Measurements from ENCODE around the gene CEMIP. TPM values are rescaled to one million over a fixed set of nuclear protein-coding genes. Genes with fewer than 3 reads are reported as not detected.

The CEMIP gene
- polyA plus RNA-seq, 1 donor (not counting 4 experiments of a cell fraction or from before 2014, with no cell fraction given) = 2.3 TPM

GRCh38 chr15:80929689-80930088 lies 150.5 kb downstream of the CEMIP start:
- H2AFZ ChIP-seq (ENCODE audit: control insufficient read depth, low read length) = no peak overlapping the region
- H3K4me3 ChIP-seq (ENCODE audit: control insufficient read depth in 2 of 3, extremely low read depth in 1 of 3, insufficient read depth in 2 of 3, low read depth in 1 of 3, low read length in 3 of 3) = no peak overlapping the region
- H3K27me3 ChIP-seq (ENCODE audit: control insufficient read depth, extremely low read depth, insufficient read depth, low read length) = no peaks in the 10 kb centered on the region
- H3K27ac ChIP-seq (ENCODE audit: control insufficient read depth, insufficient read depth, low read length) = no peak overlapping the region
- H3K4me2 ChIP-seq (ENCODE audit: control insufficient read depth, extremely low read depth, insufficient read depth, low read depth, low read length) = no peak overlapping the region
- H3K36me3 ChIP-seq (ENCODE audit: control insufficient read depth in 2 of 2, extremely low read depth in 1 of 2, insufficient read depth in 2 of 2, low read length in 2 of 2) = no peaks in the 10 kb centered on the region
- H3K9me1 ChIP-seq (ENCODE audit: control insufficient read depth, extremely low read depth, insufficient read depth, low read length) = no peaks in the 10 kb centered on the region
- TF ChIP-seq EZH2 (IDR thresholded peaks at IDR 0.05; ENCODE audit: low read length) (no peak), CTCF (optimal IDR thresholded peaks at IDR 0.05 in 1 of 3, IDR thresholded peaks at IDR 0.05 in 1 of 3, conservative IDR thresholded peaks at IDR 0.05 in 1 of 3; ENCODE audit: extremely low read depth in 1 of 3, insufficient read depth in 2 of 3, low read length in 3 of 3) (no peak)
- peaks cover 3% of the 10 kb centered on the region for H3K4me1 ChIP-seq (ENCODE audit: control insufficient read depth, extremely low read depth, insufficient read depth, low read length)
- no peak for DNase-seq (ENCODE audit: low read depth, low spot score)
- no peaks in the 10 kb centered on the region for H3K9me3 ChIP-seq (ENCODE audit: control insufficient read depth, low read depth, low read length)
- H4K20me1 ChIP-seq (ENCODE audit: control insufficient read depth, extremely low read depth, insufficient read depth, low read length) = no peaks in the 10 kb centered on the region
- H3K9ac ChIP-seq (ENCODE audit: control insufficient read depth, extremely low read depth, insufficient read depth, low read length) = no peak overlapping the region
- no peak for FAIRE-seq
- H3K79me2 ChIP-seq (ENCODE audit: control insufficient read depth, insufficient read depth, low read length) = no peaks in the 10 kb centered on the region
- dilution Hi-C loops (cut with MboI; ENCODE audit: extremely low pct_ligation_motif_present, low sequenced_read_pairs) = no loop called here

- H3K36me3 ChIP-seq (ENCODE audit: control insufficient read depth in 2 of 2, extremely low read depth in 1 of 2, insufficient read depth in 2 of 2, low read length in 2 of 2) = no peaks in the 10 kb centered on the region
- H3K9me3 ChIP-seq (ENCODE audit: control insufficient read depth, low read depth, low read length) = no peaks in the 10 kb centered on the region
- DNase-seq (ENCODE audit: low read depth, low spot score) (no peak), FAIRE-seq (no peak)
- no peaks in the 10 kb centered on the region for H3K9me1 ChIP-seq (ENCODE audit: control insufficient read depth, extremely low read depth, insufficient read depth, low read length)
- TF ChIP-seq EZH2 (IDR thresholded peaks at IDR 0.05; ENCODE audit: low read length) (no peak), CTCF (optimal IDR thresholded peaks at IDR 0.05 in 1 of 3, IDR thresholded peaks at IDR 0.05 in 1 of 3, conservative IDR thresholded peaks at IDR 0.05 in 1 of 3; ENCODE audit: extremely low read depth in 1 of 3, insufficient read depth in 2 of 3, low read length in 3 of 3) (no peak)
- no peak overlapping the region for H3K4me2 ChIP-seq (ENCODE audit: control insufficient read depth, extremely low read depth, insufficient read depth, low read depth, low read length)
- H3K27ac ChIP-seq (ENCODE audit: control insufficient read depth, insufficient read depth, low read length) = no peak overlapping the region
- H2AFZ ChIP-seq (ENCODE audit: control insufficient read depth, low read length) = no peak overlapping the region
- H3K79me2 ChIP-seq (ENCODE audit: control insufficient read depth, insufficient read depth, low read length) = no peaks in the 10 kb centered on the region
- peaks cover 4% of the 10 kb centered on the region for H3K4me1 ChIP-seq (ENCODE audit: control insufficient read depth, extremely low read depth, insufficient read depth, low read length)
- H4K20me1 ChIP-seq (ENCODE audit: control insufficient read depth, extremely low read depth, insufficient read depth, low read length) = no peaks in the 10 kb centered on the region
- dilution Hi-C loops (cut with MboI; ENCODE audit: extremely low pct_ligation_motif_present, low sequenced_read_pairs) = no loop called here
- H3K27me3 ChIP-seq (ENCODE audit: control insufficient read depth, extremely low read depth, insufficient read depth, low read length) = no peaks in the 10 kb centered on the region
- H3K9ac ChIP-seq (ENCODE audit: control insufficient read depth, extremely low read depth, insufficient read depth, low read length) = no peak overlapping the region
- H3K4me3 ChIP-seq (ENCODE audit: control insufficient read depth in 2 of 3, extremely low read depth in 1 of 3, insufficient read depth in 2 of 3, low read depth in 1 of 3, low read length in 3 of 3) = no peak overlapping the region
Observed at GRCh38 chr15:80931191-80931590, 152.0 kb downstream of the CEMIP start.

All from keratinocyte (primary cell).